Epithelial cell of esophagus (primary cell): Measurements from ENCODE around the gene SHROOM2.
A peak's percentile ranks its signal among the peaks of the same experiment; 100 is the strongest.

Experiments
- DNase-seq: peaks from one replicate; pipeline ENCODE4 v3.0.0; 2010; ENCODE audit warnings: low read depth
- H3K4me3 ChIP-seq: 2 replicates; pipeline ENCODE4 v1.5.1; 2011; ENCODE audit warnings: mild to moderate bottlenecking, low read length, control low read depth
- CTCF ChIP-seq: IDR thresholded peaks from 2 replicates; pipeline ENCODE4 v1.5.1; 2011; ENCODE audit warnings: low read depth, mild to moderate bottlenecking, low read length, control low read depth, inconsistent platforms; ENCODE audit not compliant: insufficient read depth; ENCODE audit errors: missing control alignments

The SHROOM2 gene

DNA sequence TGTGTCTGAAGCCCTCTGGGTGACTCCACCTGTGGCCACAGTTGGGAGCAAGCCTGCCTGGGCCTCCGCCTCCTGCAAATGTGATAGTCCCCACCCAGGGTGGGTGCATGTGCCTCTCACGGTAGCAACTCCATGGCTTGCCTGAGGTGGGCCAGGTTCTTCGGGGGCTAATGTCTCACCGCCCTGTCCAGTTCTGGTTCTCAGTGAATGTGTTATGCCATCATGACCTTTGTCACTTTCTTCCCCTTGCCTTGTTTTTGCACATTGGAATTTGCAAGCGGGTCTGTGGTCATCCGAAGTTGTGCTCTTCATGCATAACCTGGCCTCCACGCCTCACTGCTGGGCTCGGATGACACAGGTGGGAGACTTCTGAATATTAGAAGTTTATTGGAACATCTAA is 39.7 kb downstream of the SHROOM2 start:
- no peak overlapping the region for H3K4me3 ChIP-seq
- no peak for TF ChIP-seq CTCF

DNA sequence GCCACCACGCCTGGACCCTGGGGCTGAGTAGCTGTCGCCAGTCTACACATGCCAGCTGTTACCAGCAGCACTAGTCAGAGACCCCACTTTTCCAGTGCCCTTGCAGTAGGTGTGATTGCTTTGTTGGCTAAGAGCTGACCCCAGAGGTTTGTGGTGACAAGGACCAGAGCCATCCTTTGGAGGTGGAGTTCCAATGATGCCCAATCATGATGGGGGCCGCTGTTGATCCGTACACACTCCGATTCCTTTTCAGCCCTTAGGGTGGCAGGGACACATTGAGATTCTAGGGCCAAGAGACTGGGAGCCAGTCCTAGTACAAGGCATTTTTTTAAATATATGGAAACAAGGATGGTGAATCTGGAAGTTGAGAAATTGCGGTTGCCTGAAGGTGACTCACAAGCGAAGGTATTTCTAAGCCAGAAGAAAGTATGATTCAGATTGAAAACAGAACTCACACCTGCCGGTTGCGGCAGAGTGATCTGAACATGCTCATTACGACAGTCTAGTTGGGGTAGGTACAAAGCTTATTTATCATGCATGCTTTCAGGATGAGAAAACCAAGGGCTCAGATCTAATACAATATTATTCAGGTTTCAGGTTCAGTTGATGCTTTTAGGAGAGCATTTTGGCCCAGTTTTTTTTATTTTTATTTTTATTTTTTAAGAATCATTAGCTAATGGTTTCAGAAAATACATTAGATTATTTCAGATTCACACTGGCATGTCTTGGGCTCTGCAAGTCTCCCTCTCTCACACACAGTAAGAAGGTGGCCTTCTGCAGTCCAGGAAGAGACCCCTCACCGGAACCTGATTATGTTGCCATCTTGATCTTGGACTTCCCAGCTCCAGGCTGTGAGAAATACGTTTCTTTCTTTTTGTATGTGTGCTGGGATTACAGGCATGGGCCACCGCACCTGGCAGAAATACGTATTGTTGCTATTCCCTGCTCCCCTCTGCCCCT is 43.4 kb downstream of the SHROOM2 start:
- no peak for TF ChIP-seq CTCF
- H3K4me3 ChIP-seq = no peak overlapping the region
- peak; percentile 93 for DNase-seq

More for the DNA sequence above, 39.7 kb downstream of the SHROOM2 start:
- no peak for DNase-seq

- no peak for DNase-seq
- no peak for TF ChIP-seq CTCF
- H3K4me3 ChIP-seq = no peak overlapping the region
These were observed 46.6 kb downstream of the SHROOM2 start for GRCh38 chrX:9832811-9833210.

GRCh38 chrX:9835585-9836210 is 49.5 kb downstream of the SHROOM2 start:
- no peak for TF ChIP-seq CTCF
- H3K4me3 ChIP-seq = no peak overlapping the region
- DNase-seq = no peak

- no peak overlapping the region for H3K4me3 ChIP-seq
- TF ChIP-seq CTCF = no peak
- DNase-seq = no peak
These were observed 56.3 kb downstream of the SHROOM2 start for GRCh38 chrX:9842541-9842940.

GRCh38 chrX:9844936-9845577 is 58.8 kb downstream of the SHROOM2 start:
- no peak overlapping the region for H3K4me3 ChIP-seq
- TF ChIP-seq CTCF = no peak
- DNase-seq = no peak
